ENCODE results near the gene C1orf226.

- TF ChIP-seq CTCF (IDR thresholded peaks at IDR 0.05) (no peak), POLR2A (IDR thresholded peaks at IDR 0.05) (no peak)
Observed at GRCh38 chr1:162368451-162368850, 13.1 kb upstream of the C1orf226 start.

All from thyroid gland (tissue), 4 donors.